Measurements from ENCODE around the gene GRB7.
"Not testable (repeated sequence)": the region's sequence is repeated elsewhere in the genome, so short reads cannot be mapped to it uniquely, and the experiment has no call there.

Gene GRB7

DNA sequence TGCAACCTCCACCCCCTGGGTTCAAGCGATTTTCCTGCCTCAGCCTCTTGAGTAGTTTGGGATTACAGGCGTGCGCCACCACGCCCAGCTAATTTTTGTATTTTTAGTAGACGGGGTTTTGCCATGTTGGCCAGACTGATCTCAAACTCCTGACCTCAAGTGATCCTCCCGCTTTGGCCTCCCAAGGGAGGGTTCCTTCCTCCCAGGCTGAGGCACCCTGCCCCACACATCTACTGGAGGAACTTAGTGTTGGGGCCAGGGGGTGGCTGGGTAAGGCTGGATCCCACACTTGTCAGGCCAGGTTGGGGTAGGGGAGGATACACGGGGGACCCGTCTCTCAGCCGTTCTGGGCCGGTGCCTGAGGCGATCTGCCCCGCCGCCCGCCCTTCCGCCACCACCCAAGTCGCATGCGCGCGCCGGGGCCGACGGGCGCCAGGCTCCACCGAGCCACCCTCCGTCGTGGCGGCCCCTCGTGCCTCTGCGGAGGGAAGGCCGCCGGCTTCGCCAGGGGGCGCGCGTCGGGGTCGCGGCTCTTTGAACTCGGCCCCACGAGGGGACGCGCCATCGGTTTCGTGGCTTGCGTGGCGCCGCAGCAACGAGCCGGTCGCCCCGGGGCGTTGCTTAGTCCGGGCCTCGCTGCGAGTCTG lies 15.9 kb downstream of the GRB7 start:
- DNase-seq, result no peak

DNA sequence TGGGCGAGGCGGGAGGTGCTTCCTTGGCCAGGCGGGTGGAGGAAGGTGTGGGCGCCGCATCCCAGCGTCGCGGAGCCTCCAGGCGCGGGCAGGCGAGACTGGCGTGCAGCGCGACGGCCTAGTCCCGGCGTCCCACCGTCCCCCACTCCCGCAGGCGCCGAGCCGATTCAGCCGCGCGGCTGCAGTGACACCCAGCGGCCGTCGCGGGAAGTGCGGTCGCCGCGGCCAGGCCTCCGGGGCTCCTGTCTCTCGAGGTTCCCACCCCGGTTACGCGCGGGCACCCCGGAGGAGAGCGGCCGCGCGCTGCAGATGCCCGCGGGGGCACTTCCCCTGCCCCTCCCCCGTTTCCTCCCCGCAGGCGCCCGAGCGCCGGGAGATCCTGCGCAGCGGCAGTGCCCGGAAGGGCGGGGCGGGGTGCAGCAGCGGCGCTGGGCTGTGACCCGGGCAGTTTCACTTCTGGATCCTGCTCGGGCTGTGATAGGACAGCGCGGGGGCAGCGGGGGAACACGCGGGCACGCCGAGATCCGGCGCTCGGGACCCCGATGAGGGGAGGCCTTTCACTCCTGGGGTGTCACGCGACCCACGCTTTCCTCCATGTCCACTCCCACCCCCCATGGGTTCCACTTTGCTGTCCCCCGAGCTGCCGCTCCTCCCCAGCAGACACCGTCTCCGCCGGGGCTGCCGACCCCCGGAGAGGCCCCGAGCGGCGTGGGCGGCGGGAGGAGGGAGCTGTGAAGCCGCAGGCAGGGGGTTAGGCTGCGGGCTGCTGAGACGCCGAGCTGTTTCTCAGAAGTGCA lies 16.6 kb downstream of the GRB7 start:
- DNase-seq, result peak; percentile 10

GRCh38 chr17:39754958-39755553 lies 17.3 kb downstream of the GRB7 start:
- DNase-seq, result no peak

- no peak for DNase-seq
Observed at GRCh38 chr17:39755554-39756379, 18.0 kb downstream of the GRB7 start.

- DNase-seq, result no peak
Observed at GRCh38 chr17:39756380-39757079, 18.8 kb downstream of the GRB7 start.

DNA sequence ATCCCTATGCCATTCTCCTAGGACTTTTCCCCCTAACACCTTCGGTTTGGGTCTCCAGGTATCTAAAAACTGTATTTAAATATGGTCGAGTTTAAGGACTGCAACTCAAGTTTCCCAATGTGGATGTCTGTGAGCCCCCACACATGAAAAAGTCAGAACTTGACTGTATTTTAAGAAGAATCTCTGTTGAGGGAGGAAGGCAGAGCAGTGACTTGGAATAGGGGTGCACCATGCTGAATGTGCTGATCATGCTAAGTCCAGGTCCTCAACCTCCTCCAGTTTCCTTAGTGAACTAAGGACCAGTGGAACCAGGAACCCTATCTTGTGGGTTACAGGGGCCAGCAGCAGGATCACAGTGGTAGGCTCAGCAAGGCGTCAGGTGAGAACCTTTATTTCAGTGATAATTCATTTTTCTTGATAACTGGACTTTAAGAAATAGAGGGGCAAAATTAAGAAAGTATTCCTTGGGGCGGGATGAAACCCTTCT lies 19.5 kb downstream of the GRB7 start:
- no peak for DNase-seq

DNA sequence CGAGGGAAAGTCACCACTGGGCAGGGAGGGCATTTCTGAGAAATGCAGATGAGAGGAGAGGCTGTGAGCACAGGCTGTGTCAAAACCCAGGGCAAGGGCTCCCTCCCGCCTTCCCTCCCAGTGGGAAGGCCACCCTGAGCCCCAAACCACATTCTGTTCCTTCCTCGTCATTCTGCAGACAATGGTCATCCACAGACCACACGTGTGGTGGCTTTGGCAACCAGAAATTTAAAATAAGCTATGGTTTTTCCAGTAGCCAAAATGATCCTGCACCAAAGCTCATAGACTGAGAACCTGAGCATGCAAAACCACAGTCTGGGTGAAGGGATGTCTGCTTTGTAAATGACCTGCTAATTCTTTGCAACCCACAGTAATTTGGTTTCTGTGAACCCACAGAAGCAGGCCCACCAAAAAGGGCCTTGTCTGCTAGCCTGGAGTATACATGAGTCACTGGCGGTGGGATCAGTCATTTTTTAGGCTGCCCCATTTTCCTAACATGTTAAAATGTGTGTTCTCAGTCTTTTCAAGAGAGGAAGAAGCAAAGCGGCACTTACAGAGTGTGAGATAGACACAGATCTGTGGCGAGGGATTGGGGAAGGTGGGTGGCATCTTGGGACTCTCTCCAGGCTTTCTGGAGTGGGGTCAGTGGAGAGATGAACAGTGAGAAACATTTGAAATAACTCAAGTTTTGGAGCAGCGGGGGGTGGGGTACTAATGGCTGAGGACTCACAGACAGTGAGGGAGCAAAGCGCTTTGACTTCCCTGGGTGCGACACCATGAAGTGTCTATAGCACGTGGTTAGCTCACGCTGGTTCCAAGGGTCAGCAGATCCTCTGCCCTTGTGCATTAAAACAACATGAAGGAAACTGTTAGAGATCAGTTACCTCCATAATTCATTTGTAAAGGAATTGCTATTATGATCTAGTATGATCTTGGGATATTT lies 20.5 kb downstream of the GRB7 start:
- DNase-seq, result no peak

DNA sequence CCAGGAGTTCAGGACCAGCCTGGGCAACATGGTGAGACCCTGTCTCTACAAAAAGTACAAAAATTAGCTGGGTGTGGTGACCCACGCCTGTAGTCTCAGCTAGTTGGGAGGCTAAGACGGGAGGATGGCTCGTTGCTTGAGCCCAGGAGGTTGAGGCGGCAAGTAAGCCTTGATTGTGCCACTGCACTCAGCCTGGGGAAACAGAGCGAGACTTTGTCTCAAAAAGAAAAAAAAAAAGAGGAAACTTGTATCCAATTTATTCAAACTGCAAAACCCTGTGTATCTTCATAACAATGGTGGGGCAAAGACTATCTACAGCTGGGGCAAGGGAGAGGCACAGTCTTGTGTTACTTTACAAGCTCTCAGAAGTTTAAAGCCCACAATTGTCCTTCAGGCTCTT lies 21.5 kb downstream of the GRB7 start:
- DNase-seq, result no peak

- no peak for DNase-seq
Observed at GRCh38 chr17:39761861-39762496, 24.2 kb downstream of the GRB7 start.

DNA sequence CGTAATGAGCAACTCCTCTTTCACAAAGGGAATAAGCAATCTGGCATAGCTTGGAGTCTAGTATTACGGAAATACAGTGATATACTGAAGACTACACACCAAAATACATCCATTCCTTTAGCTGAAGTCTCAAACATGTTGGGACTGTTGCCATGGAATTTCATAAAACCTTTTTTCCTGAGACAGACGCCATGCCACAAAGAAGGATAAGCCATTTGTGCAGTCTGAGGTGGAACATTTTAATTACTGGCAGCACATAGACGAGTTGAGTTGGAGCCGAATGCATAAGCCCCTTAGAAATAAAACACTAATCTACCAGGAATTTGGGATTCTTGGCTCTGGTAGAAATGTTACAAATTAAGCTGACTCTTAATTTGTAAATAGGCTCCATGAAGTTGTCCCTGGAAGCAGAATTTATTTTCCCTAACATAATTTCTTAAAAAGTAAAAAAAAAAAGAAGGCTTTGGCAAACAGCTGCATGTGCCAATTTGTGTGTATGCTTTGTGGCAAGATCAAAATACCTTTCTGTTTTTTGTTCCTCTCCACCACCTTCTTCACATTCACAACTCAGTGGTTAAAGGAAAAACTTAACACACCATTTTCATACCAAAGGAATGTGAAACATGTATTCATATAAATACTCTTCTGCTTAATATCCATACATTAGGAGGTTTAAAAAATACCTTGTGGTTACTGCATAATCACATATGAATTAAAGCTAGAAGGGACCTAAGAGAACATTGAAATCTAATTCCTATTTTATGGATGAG lies 25.5 kb downstream of the GRB7 start:
- DNase-seq, result no peak

- not testable (repeated sequence) for DNase-seq
Observed at GRCh38 chr17:39764171-39764570, 26.4 kb downstream of the GRB7 start.

GRCh38 chr17:39765175-39765574 lies 27.4 kb downstream of the GRB7 start:
- no peak for DNase-seq

DNA sequence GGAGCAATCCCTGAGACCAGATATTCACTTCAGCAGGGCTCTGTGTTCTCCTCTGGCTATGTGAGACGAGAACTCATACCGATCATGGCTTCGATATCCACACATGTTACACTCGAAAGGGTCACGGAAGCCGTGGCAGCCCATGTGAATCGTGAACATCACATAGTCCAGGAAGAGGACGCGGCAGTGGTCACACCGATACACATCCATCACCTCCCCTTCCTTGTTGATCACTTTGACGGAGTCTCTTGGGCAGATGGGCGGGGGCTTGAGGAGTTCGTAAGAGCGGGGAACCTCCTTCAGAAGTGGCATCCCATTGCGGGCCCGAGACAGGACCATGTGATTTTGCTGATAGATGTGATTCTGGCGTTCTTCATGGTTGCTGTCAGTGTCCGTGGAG lies 28.0 kb downstream of the GRB7 start:
- no peak for DNase-seq

DNA sequence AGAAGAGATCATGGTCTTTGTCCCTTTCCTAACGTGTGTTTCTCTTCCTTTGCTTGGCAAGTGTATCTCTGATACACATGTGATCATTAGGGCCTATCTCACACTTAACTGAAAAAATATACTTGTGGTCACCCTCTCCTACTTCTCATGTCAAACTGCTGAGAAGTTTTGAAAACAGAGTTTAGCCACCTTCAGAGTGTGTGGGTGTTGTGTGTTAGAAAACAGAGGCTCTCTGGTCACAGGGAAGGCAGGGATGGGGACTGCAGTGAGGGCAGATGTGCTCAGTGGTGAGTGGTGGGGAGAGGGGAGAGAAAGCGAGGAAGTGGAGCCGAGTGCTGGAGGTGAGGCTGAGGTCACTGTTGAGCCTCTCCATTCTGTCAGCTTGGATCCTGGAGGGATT lies 29.4 kb downstream of the GRB7 start:
- no peak for DNase-seq

DNA sequence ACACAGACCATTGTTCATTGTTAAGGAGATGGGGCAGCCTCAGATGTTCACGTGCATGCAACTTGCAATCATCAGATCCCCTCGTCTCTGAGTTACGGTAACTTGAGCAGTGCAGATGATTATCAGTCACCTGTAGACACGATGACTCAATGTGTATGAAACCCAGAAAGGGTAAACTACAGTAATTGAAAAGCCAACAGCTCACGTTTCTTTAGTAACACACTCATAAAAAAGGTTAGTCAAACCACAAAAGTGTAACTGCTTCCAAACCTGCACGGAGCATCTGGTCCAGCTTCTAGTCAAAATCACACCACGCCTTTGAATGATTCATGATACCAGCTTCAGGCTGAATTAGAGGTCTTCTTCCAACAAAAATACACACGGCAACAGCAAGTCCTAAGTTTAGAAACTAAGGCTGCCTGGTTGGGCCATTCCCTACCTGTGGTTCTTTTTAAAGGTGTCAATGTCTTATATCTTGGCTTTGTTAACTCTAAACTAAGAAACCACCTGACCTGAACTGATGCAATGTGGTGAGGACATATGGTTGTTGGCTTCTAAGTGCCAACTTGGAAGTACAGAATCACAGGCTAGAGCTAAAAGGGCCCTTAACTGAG lies 32.3 kb downstream of the GRB7 start:
- peak; percentile 21 for DNase-seq

DNA sequence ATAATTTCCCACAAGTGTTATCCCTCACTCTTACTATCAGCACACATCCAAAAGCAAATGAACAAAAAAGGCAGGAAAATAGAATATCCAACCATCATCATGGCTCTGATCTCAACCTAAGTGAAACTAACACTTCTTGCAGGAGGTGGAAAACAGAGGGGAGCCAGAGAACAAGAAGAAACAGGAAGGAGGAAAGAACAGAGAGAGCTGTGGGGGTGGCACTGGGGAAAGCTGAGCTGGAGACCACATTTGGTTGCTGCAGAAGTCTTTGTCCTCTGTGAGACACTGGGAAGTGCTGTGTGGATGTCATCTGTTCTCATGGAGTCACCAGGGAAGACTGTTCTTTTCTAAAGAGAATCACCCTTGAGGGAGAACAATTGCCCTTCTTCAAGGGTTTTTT lies 34.7 kb downstream of the GRB7 start:
- DNase-seq, result no peak

DNA sequence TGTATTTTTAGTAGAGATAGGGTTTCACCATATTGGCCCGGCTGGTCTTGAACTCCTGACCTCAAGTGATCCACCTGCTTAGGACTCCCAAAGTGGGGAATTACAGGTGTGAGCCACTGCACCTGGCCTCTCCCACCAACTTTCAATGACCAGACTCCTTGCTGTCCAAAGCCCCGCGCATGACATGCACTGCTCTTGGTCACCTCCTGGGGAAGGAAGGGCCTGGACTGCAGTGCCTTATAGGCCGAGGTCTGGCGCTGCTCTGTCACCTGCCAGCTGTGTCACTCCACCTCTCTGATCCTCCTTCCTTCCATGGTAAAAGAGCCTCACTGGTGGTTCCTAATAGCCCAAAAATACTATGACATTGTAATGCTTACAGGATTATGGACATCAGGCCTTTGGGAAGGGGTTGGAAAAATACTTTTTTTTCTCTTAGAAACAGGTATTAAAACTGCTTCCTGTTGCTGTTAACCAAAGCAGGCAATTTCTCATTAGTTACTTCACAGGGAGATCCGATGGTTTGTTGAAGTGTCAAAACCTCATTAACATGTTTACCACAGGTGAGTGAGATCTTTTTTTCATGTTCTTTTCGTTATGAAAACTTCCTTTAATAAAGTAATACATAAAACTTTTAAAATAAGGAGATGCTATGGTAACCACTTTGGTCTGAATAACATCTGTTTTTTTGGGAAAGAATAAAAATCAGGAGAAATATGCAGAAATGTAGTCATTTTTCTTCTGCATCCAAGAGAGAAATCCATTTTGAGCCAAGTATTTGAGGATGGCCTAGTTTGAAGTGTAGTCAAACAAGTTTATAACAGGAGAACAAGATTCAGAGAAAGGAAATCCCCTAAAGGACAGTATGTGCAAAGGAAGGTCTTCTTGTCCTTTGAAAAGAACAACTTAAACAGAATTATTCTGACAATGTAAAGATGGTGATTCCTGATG lies 35.5 kb downstream of the GRB7 start:
- no peak for DNase-seq

DNA sequence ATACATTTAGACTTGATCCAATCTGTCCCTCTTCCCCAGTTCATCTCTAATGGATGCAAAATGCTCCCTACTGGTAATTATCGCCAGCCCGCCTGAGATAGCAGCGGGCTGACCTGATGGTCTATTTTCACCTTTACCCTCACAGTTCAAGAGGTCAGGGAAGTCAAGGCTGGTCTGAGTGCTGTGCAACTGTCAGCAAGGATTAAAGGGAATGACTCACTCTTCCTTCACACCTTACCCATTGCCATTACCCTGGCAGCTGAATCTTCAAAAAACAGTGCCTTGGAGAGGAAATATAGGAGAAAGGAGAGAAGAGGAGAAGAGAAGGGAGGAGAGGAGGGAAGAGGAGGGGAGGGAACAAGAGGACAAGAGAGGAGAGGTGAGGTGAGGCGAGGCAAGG lies 36.3 kb downstream of the GRB7 start:
- DNase-seq, result no peak

Measured in NCI-H2029 treated with DMSO at 0.1 percent for 48 hours (cell line).